H1 (cell line): ENCODE measurements around the gene SAMD14. TPM values are rescaled to one million over a fixed set of nuclear protein-coding genes. Genes with fewer than 3 reads are reported as not detected.

Source experiments
- CTCF ChIA-PET: fragments of 300-600 bp; sonication (Branson Sonifier 250); formaldehyde crosslinking; loops from one replicate; lab custom pipeline; 2021; ENCODE audit not compliant: partially characterized antibody; lab: Charles Lee
- POLR2A ChIA-PET: fragments of 300-600 bp; sonication (Branson Sonifier 250); formaldehyde crosslinking; loops from one replicate; lab custom pipeline; 2021; ENCODE audit warnings: inconsistent platforms; ENCODE audit not compliant: partially characterized antibody; lab: Charles Lee
- DNase-seq, 2 experiments: peaks; one replicate each; pipeline versions ENCODE4 v3.0.0 to v3.0.0-alpha.2; 2010 to 2022; ENCODE audit warnings: low spot score in 2 of 2, low read depth in 1 of 2, mixed read lengths in 1 of 2
- FAIRE-seq: peaks from 2 replicates; lab custom pipeline; 2011; peaks lifted over from hg19 to GRCh38; lab: Jason Lieb, UNC
- H2AFZ ChIP-seq: 2 replicates; pipeline ENCODE4 v1.8.1; 2012; ENCODE audit warnings: low read length, inconsistent platforms
- H2AK5ac ChIP-seq: 2 replicates; pipeline ENCODE4 v1.6.1; 2013; ENCODE audit warnings: low read depth, low read length
- H2BK120ac ChIP-seq: replicated peaks from 2 replicates; pipeline ENCODE3; 2013; ENCODE audit warnings: low read depth, low read length, inconsistent platforms
- H2BK12ac ChIP-seq: 2 replicates; pipeline ENCODE4 v1.6.1; 2013; ENCODE audit warnings: low read depth, low read length
- H2BK15ac ChIP-seq: 2 replicates; pipeline ENCODE4 v1.6.1; 2013; ENCODE audit warnings: low read length
- H2BK20ac ChIP-seq: 2 replicates; pipeline ENCODE4 v1.6.1; 2013; ENCODE audit warnings: low read length
- H2BK5ac ChIP-seq: 2 replicates; pipeline ENCODE4 v1.6.1; 2013; ENCODE audit warnings: low read depth, low read length
- H3K14ac ChIP-seq: 2 replicates; pipeline ENCODE4 v1.6.1; 2013; ENCODE audit warnings: inconsistent platforms; ENCODE audit not compliant: insufficient read length
- H3K18ac ChIP-seq: 2 replicates; pipeline ENCODE4 v1.6.1; 2013; ENCODE audit warnings: low read length; ENCODE audit errors: extremely low read depth
- H3K23ac ChIP-seq: 2 replicates; pipeline ENCODE4 v1.6.1; 2013; ENCODE audit warnings: inconsistent platforms; ENCODE audit not compliant: insufficient read length
- H3K23me2 ChIP-seq: 2 replicates; pipeline ENCODE4 v1.6.1; 2013; ENCODE audit warnings: low read depth, low read length
- H3K27ac ChIP-seq: 2 replicates; pipeline ENCODE4 v1.6.1; 2011; ENCODE audit warnings: low read depth, low read length, inconsistent platforms
- H3K27me3 ChIP-seq, 4 experiments: replicated peaks in 1 of 4; 1 replicate in 1 of 4; 2 replicates in 3 of 4; pipeline versions ENCODE4 v1.6.1 to v1.8.1; 2011 to 2013; ENCODE audit warnings: low read length in 3 of 4, mild to moderate bottlenecking in 3 of 4, inconsistent platforms in 2 of 4, mixed read lengths in 2 of 4, moderate library complexity in 1 of 4; ENCODE audit not compliant: control insufficient read depth in 3 of 4, insufficient read depth in 3 of 4; ENCODE audit errors: extremely low read depth in 1 of 4
- H3K36me3 ChIP-seq, 4 experiments: 2 replicates each; pipeline versions ENCODE4 v1.6.1 to v1.8.1; 2011 to 2013; ENCODE audit warnings: mild to moderate bottlenecking in 4 of 4, low read length in 3 of 4, moderate library complexity in 2 of 4, control low read depth in 1 of 4, inconsistent platforms in 1 of 4; ENCODE audit not compliant: insufficient read depth in 4 of 4, control insufficient read depth in 2 of 4
- H3K4ac ChIP-seq: replicated peaks from 2 replicates; pipeline ENCODE3; 2013; ENCODE audit warnings: low read length, low read depth, mixed read lengths, inconsistent platforms; ENCODE audit not compliant: insufficient read length
- H3K4me1 ChIP-seq, 4 experiments: replicated peaks in 1 of 4; 1 replicate in 1 of 4; 2 replicates in 3 of 4; pipeline versions ENCODE4 v1.6.1 to v1.8.1; 2011 to 2013; ENCODE audit warnings: low read length in 3 of 4, inconsistent platforms in 2 of 4, mixed read lengths in 1 of 4; ENCODE audit not compliant: insufficient read depth in 4 of 4, control insufficient read depth in 3 of 4
- H3K4me2 ChIP-seq, 2 experiments: 2 replicates each; pipeline versions ENCODE4 v1.6.1 to v1.8.1; 2011 to 2013; ENCODE audit warnings: low read depth in 2 of 2, low read length in 2 of 2, control low read depth in 1 of 2, inconsistent platforms in 1 of 2, mild to moderate bottlenecking in 1 of 2; ENCODE audit not compliant: insufficient read depth in 1 of 2
- H3K4me3 ChIP-seq, 4 experiments: fragments of 200-600, 300-600 bp in 1 of 4; sonication (generic), shearing (Covaris generic), sonication (Bioruptor Twin) in 1 of 4; 2 replicates each; pipeline versions ENCODE4 v1.5.1 to v1.8.1; 2011 to 2016; ENCODE audit warnings: low read length in 4 of 4, low read depth in 3 of 4, control low read depth in 2 of 4, inconsistent platforms in 2 of 4, mild to moderate bottlenecking in 2 of 4, mixed read lengths in 1 of 4, moderate library complexity in 1 of 4; ENCODE audit not compliant: insufficient read depth in 2 of 4; ENCODE audit errors: extremely low read depth in 1 of 4
- H3K56ac ChIP-seq: replicated peaks from 2 replicates; pipeline ENCODE3; 2013; ENCODE audit warnings: low read depth, mild to moderate bottlenecking, mixed read lengths, low read length, inconsistent platforms; ENCODE audit not compliant: insufficient read length
- H3K79me1 ChIP-seq: 2 replicates; pipeline ENCODE4 v1.6.1; 2013; ENCODE audit warnings: low read depth, low read length, control low read depth
- H3K79me2 ChIP-seq, 2 experiments: 2 replicates each; pipeline versions ENCODE4 v1.6.1 to v1.8.1; 2012 to 2013; ENCODE audit warnings: low read length in 2 of 2, mild to moderate bottlenecking in 2 of 2, inconsistent platforms in 1 of 2; ENCODE audit not compliant: insufficient read depth in 2 of 2, control insufficient read depth in 1 of 2
- H3K9ac ChIP-seq, 4 experiments: replicated peaks in 1 of 4; 1 replicate in 1 of 4; 2 replicates in 3 of 4; pipeline versions ENCODE4 v1.6.1 to v1.8.1; 2011 to 2013; ENCODE audit warnings: low read depth in 3 of 4, low read length in 3 of 4, control low read depth in 2 of 4, mild to moderate bottlenecking in 2 of 4, moderate library complexity in 2 of 4, inconsistent platforms in 1 of 4; ENCODE audit errors: extremely low read depth in 1 of 4
- H3K9me3 ChIP-seq, 2 experiments: 2 replicates each; pipeline versions ENCODE4 v1.6.1 to v1.8.1; 2012 to 2013; ENCODE audit warnings: mild to moderate bottlenecking in 2 of 2, moderate library complexity in 2 of 2, control low read depth in 1 of 2, inconsistent platforms in 1 of 2, low read depth in 1 of 2, low read length in 1 of 2, mixed read lengths in 1 of 2; ENCODE audit not compliant: insufficient read depth in 2 of 2
- H4K20me1 ChIP-seq, 2 experiments: replicated peaks in 1 of 2; 2 replicates each; pipeline versions ENCODE3 to v1.8.1; 2011 to 2013; ENCODE audit warnings: inconsistent platforms in 2 of 2, low read length in 2 of 2, mild to moderate bottlenecking in 1 of 2; ENCODE audit not compliant: insufficient read depth in 2 of 2, control insufficient read depth in 1 of 2
- H4K5ac ChIP-seq: 2 replicates; pipeline ENCODE4 v1.6.1; 2013; ENCODE audit warnings: low read length, low read depth, mixed read lengths, inconsistent platforms; ENCODE audit not compliant: insufficient read length
- H4K8ac ChIP-seq: 2 replicates; pipeline ENCODE4 v1.8.0; 2013; ENCODE audit warnings: mild to moderate bottlenecking, moderate library complexity, low read length, inconsistent platforms; ENCODE audit not compliant: insufficient read depth; ENCODE audit errors: extremely low read depth
- H4K91ac ChIP-seq: replicated peaks from 2 replicates; pipeline ENCODE3; 2013; ENCODE audit warnings: low read length, mixed read lengths, inconsistent platforms; ENCODE audit not compliant: insufficient read length
- BCL11A ChIP-seq, 2 experiments: IDR thresholded peaks; one replicate each; pipeline ENCODE4 v1.6.1; 2011; ENCODE audit warnings: low read depth in 2 of 2, low read length in 2 of 2, mild to moderate bottlenecking in 2 of 2
- CHD2 ChIP-seq: IDR thresholded peaks from 2 replicates; pipeline ENCODE4 v1.6.1; 2012; ENCODE audit warnings: low read length, improper control_type of control experiment
- EZH2 ChIP-seq: fragments of 200-600 bp; sonication (generic); IDR thresholded peaks from 2 replicates; pipeline ENCODE4 v1.7.1; 2012; ENCODE audit warnings: low read depth, mild to moderate bottlenecking, moderate library complexity, low read length, inconsistent platforms; ENCODE audit not compliant: severe bottlenecking
- FOSL1 ChIP-seq: IDR thresholded peaks from 2 replicates; pipeline ENCODE4 v1.6.1; 2011; ENCODE audit warnings: mild to moderate bottlenecking, low read depth, low read length, moderate library complexity; ENCODE audit not compliant: insufficient read depth
- KDM1A ChIP-seq: fragments of 200-600, 300-600 bp; sonication (generic); IDR thresholded peaks from 2 replicates; pipeline ENCODE4 v1.7.1; 2016; ENCODE audit warnings: mild to moderate bottlenecking, low read length, borderline replicate concordance
- MAX ChIP-seq: IDR thresholded peaks from 2 replicates; pipeline ENCODE4 v1.6.1; 2012; ENCODE audit warnings: inconsistent platforms
- POLR2A ChIP-seq, 2 experiments: IDR thresholded peaks; 1 replicate in 1 of 2; 2 replicates in 1 of 2; pipeline ENCODE4 v1.6.1; 2011; ENCODE audit warnings: low read depth in 2 of 2, low read length in 2 of 2, mild to moderate bottlenecking in 2 of 2; ENCODE audit errors: control extremely low read depth in 1 of 2
- RAD21 ChIP-seq, 2 experiments: IDR thresholded peaks in 1 of 2; conservative IDR thresholded peaks in 1 of 2; 2 replicates each; pipeline ENCODE4 v1.6.1; 2011; ENCODE audit warnings: low read depth in 2 of 2, low read length in 2 of 2, improper control_type of control experiment in 1 of 2, inconsistent platforms in 1 of 2, mild to moderate bottlenecking in 1 of 2, moderate library complexity in 1 of 2
- RFX5 ChIP-seq: IDR thresholded peaks from 2 replicates; pipeline ENCODE4 v1.6.1; 2011; ENCODE audit warnings: low read depth, low read length, improper control_type of control experiment, borderline replicate concordance
- RNF2 ChIP-seq: fragments of 200-900, 300-1000 bp; sonication (generic); IDR thresholded peaks from 2 replicates; pipeline ENCODE4 v1.7.1; 2016; ENCODE audit warnings: borderline replicate concordance, low read depth, mild to moderate bottlenecking, antibody characterized with exemption, low read length; ENCODE audit not compliant: poor library complexity, severe bottlenecking; ENCODE audit errors: missing control alignments
- SIRT6 ChIP-seq: IDR thresholded peaks from one replicate; pipeline ENCODE4 v1.7.1; 2012; ENCODE audit warnings: low read length, inconsistent platforms
- SIX5 ChIP-seq: IDR thresholded peaks from 2 replicates; pipeline ENCODE4 v1.6.1; 2011; ENCODE audit warnings: mild to moderate bottlenecking, low read depth, low read length
- SRF ChIP-seq: IDR thresholded peaks from 2 replicates; pipeline ENCODE4 v1.6.1; 2011; ENCODE audit warnings: mild to moderate bottlenecking, low read depth, low read length, moderate library complexity
- WGBS, 2 experiments: shearing (Covaris generic) in 1 of 2; methylation state at CpG; one replicate each; pipeline versions ENCODE4 v1.1.6 to v1.1.7; 2013 to 2015; ENCODE audit warnings: low lambda C conversion rate in 2 of 2, mixed read lengths in 2 of 2, inconsistent platforms in 1 of 2, low coverage in 1 of 2, missing lambda C conversion rate in 1 of 2; ENCODE audit not compliant: insufficient replicate concordance in 2 of 2, insufficient coverage in 1 of 2, insufficient read length in 1 of 2; ENCODE audit errors: extremely low coverage in 1 of 2, missing lambda C conversion rate in 1 of 2; 5-methylcytosine and 5-hydroxymethylcytosine counted together
- polyA plus RNA-seq, 7 experiments: library from polyadenylated mRNA; depleted of rRNA in 3 of 7; stranded (reverse) in 5 of 7; unstranded in 2 of 7; fragments of >200 nt in 5 of 7; fragments of 200-250 nt in 2 of 7; gene quantifications; 1 replicate in 5 of 7; 2 replicates in 1 of 7; 4 replicates in 1 of 7; pipeline versions ENCODE4 v1.2.1 to v1.2.3, GENCODE V29; 2011 to 2013; ENCODE audit warnings: missing spikeins in 2 of 7, mixed read lengths in 2 of 7
- total RNA-seq: library from RNA; stranded (reverse); fragmentation: NEBNext Ultra II Directional; extraction: Animal tissue kit (Norgen Biotek cat#: 25700); gene quantifications from 2 replicates; pipeline ENCODE4 v1.2.1, GENCODE V29; 2021

SAMD14 gene
- total and polyA plus RNA-seq, 2 of the 8 experiments (the other 6 are each of a cell fraction or from before 2014, with no cell fraction given): 5.7 to 5.8 TPM

DNA sequence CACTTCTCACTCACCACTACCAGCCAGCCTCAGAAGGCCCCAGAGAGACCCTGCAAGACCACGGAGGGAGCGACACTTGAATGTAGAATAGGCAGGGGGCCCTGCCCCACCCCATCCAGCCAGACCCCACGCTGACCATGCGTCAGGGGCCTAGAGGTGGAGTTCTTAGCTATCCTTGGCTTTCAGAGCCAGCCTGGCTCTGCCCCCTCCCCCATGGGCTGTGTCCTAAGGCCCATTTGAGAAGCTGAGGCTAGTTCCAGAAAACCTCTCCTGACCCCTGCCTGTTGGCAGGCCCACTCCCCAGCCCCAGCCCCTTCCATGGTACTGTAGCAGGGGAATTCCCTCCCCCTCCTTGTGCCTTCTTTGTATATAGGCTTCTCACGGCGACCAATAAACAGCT, 39.9 kb downstream of the SAMD14 start:
- WGBS, 2 experiments: 79% methylated on average over 6 of the region's 6 CpGs; no CpG with 5 or more reads in 1 of the 2 experiments
- Histone ChIP-seq H3K9me3 (no peaks in the 10 kb centered on the region), H3K23me2 (peaks cover 6% of the 10 kb centered on the region), H4K8ac (no peak overlapping the region), H2BK12ac (no peak overlapping the region), H3K79me1 (no peaks in the 10 kb centered on the region), H3K18ac (no peak overlapping the region), H4K91ac (no peak overlapping the region), H3K27me3 (peaks cover 0 to 3% (median 0%) of the 10 kb centered on the region in 4 experiments; a peak in 3 of 7 replicates), H4K20me1 (no peaks in the 10 kb centered on the region), H3K4me2 (no peak overlapping the region), H3K23ac (no peak overlapping the region), H2BK5ac (no peak overlapping the region), H2BK20ac (no peak overlapping the region), H2AK5ac (no peak overlapping the region), H3K9ac (no peak overlapping the region), H2BK15ac (no peak overlapping the region), H3K4me3 (no peak overlapping the region), H3K14ac (no peak overlapping the region), H3K36me3 (no peaks in the 10 kb centered on the region), H3K56ac (no peak overlapping the region), H2BK120ac (no peak overlapping the region), H2AFZ (no peak overlapping the region), H3K4ac (no peak overlapping the region), H3K79me2 (no peaks in the 10 kb centered on the region), H3K4me1 (peaks cover 0 to 2% (median 0%) of the 10 kb centered on the region in 4 experiments; a peak in 2 of 7 replicates), H4K5ac (no peak overlapping the region), H3K27ac (no peak overlapping the region)
- DNase-seq (no peak), FAIRE-seq (no peak)
- CTCF ChIA-PET: interaction anchor here (0.7 to 15.7 kb wide), 7 partner anchors 9 to 110 kb away, joined by 3 to 412 read pairs (median 9); no protein-coding TSS in a partner anchor
- POLR2A ChIA-PET: no interaction called here
- TF ChIP-seq RFX5 (no peak), KDM1A (no peak), EZH2 (no peak), SRF (no peak), BCL11A (IDR thresholded peaks at IDR 0.05; ENCODE audit: low read depth in 2 of 2, low read length in 2 of 2) (no peak), RAD21 (IDR thresholded peaks at IDR 0.05 in 1 of 2, conservative IDR thresholded peaks at IDR 0.05 in 1 of 2; ENCODE audit: low read depth in 2 of 2, low read length in 2 of 2) (no peak), FOSL1 (no peak), MAX (no peak), POLR2A (IDR thresholded peaks at IDR 0.05; ENCODE audit: control extremely low read depth in 1 of 2, low read depth in 2 of 2, low read length in 2 of 2) (no peak), CHD2 (no peak), SIRT6 (no peak), RNF2 (no peak), SIX5 (no peak)
